Activated T-cell treated with anti-CD3 and anti-CD28 coated beads, Interleukin-2, amount 50 U/mL, for 24 hours (primary cell): ENCODE data around the gene TMEM196.

Experiments used
- DNase-seq: peaks from one replicate; pipeline ENCODE4 v3.0.0-alpha.2; 2020
- H3K27ac Mint-ChIP-seq: 2 replicates; pipeline ENCODE4 v1.8.0; 2020; ENCODE audit warnings: mild to moderate bottlenecking, mixed read lengths
- H3K27me3 Mint-ChIP-seq: 2 replicates; pipeline ENCODE4 v1.8.0; 2020; ENCODE audit warnings: mixed read lengths
- H3K36me3 Mint-ChIP-seq: 2 replicates; pipeline ENCODE4 v1.8.0; 2020; ENCODE audit warnings: low read depth, mixed read lengths
- H3K4me1 Mint-ChIP-seq: 2 replicates; pipeline ENCODE4 v1.8.0; 2020; ENCODE audit warnings: low read depth, mixed read lengths
- H3K4me3 Mint-ChIP-seq: 2 replicates; pipeline ENCODE4 v1.8.0; 2020; ENCODE audit warnings: mild to moderate bottlenecking, moderate library complexity, mixed read lengths
- H3K9me3 Mint-ChIP-seq: 2 replicates; pipeline ENCODE4 v1.8.0; 2020; ENCODE audit warnings: mixed read lengths

The TMEM196 gene

DNA sequence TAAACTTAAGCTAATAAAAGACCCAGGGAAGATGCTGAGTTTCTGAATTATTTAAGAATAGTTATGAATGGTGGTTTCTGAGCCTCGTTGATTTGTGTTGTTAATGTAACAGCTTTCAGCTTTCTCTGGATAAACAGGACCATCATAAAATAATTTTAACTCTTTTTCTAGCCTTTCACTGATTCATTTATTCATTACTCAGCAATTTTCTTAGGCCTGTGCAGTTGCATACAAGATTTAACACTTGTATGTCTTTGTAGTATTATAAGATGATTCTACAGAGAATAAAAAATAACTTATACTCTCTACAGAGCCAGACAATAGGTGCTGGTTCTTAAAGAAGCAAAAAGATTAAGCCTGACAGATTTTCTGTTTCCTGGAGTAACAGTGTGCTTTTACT, 29.3 kb downstream of the TMEM196 start:
- Mint-ChIP-seq H3K4me3 (no peak overlapping the region), H3K27ac (no peak overlapping the region), H3K9me3 (no peaks in the 10 kb centered on the region), H3K4me1 (no peaks in the 10 kb centered on the region), H3K27me3 (peaks cover 11% of the 10 kb centered on the region), H3K36me3 (no peaks in the 10 kb centered on the region)
- no peak for DNase-seq

- DNase-seq = no peak
- Mint-ChIP-seq H3K4me3 (no peak overlapping the region), H3K27ac (no peak overlapping the region), H3K27me3 (peaks cover 27% of the 10 kb centered on the region), H3K4me1 (no peaks in the 10 kb centered on the region), H3K9me3 (no peaks in the 10 kb centered on the region), H3K36me3 (no peaks in the 10 kb centered on the region)
Observed at GRCh38 chr7:19728716-19729115, 44.7 kb downstream of the TMEM196 start.

DNA sequence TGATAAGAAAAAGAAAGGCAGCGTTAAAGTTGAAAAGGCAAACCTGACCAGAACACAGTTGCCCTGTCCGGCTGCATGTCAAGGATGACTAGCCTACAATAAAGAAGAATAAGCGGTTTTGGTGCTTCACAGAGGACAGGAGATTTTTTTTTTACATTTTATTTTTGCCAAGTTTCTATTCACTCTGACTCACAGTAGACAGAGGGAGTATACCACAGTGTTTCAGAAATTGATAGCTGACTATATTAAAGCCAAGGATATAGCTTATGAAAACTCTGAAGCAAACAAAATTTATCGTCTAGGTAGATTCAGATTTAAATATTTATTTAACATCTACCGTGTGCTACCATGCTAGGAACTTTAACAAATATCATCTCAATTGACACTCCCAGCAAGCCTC, 47.6 kb downstream of the TMEM196 start:
- H3K9me3 Mint-ChIP-seq = no peaks in the 10 kb centered on the region
- DNase-seq = no peak
- no peak overlapping the region for H3K27ac Mint-ChIP-seq
- H3K36me3 Mint-ChIP-seq = no peaks in the 10 kb centered on the region
- peaks cover 21% of the 10 kb centered on the region for H3K27me3 Mint-ChIP-seq
- H3K4me3 Mint-ChIP-seq = no peak overlapping the region
- H3K4me1 Mint-ChIP-seq = no peaks in the 10 kb centered on the region

DNA sequence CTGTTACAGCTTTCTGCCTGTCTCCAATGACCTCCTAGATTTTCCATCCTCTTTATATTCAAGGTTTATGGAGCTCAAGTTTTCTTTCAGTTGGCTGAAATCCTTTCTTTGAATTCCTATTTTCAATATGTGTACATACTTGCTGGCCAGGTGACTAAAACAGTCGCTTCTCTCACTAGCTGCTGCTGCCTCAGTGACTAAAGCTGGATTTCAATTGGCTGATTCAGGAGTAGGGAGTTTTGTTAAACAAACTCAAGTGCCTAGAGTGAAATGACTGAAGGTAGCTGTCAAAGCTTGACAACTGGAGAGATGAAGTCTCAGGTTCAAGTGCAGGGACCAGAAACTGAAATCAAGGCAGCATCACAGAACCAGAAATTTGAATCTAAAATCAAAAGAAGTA, 57.9 kb downstream of the TMEM196 start:
- no peak for DNase-seq
- no peaks in the 10 kb centered on the region for H3K4me1 Mint-ChIP-seq
- H3K27ac Mint-ChIP-seq = no peak overlapping the region
- no peaks in the 10 kb centered on the region for H3K36me3 Mint-ChIP-seq
- H3K9me3 Mint-ChIP-seq = no peaks in the 10 kb centered on the region
- peaks cover 4% of the 10 kb centered on the region for H3K27me3 Mint-ChIP-seq
- H3K4me3 Mint-ChIP-seq = no peak overlapping the region

DNA sequence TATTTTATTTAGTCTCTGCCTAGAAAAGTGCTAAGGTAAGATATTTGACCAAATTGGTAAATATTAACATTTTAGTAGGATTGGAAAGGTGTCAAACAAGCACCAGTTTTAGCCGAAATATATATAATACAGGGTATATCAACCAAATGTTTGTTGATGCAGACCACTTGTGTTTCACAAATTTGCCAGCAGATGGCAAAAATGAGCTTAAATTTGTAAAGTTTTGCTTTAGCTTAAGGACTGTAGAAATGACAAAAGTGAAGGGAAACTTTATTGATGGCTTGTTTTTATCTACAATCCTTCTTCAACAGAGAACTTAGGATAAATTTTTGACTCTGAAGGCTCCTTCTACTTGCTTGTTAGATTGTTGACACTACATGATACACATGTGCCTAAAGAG, 59.7 kb downstream of the TMEM196 start:
- Mint-ChIP-seq H3K27ac (no peak overlapping the region), H3K4me1 (peaks cover 12% of the 10 kb centered on the region), H3K27me3 (no peaks in the 10 kb centered on the region), H3K36me3 (peaks cover 2% of the 10 kb centered on the region), H3K4me3 (no peak overlapping the region), H3K9me3 (no peaks in the 10 kb centered on the region)
- DNase-seq = no peak

DNA sequence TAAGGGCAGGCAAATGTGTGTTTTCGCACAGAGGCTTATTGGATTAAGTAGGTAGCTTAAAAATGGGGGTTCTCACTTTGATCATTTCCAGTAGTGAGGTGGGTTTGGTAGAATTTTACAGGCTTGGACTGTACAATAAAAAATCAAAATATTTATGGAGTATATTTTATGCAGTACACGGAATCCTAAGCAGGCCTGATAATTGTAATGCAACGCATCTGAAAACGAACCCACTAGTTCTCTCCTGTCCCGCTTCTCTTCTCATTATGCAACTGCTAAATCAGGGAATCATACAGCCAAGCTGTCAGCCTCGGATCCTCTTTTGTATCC, 64.2 kb downstream of the TMEM196 start:
- Mint-ChIP-seq H3K9me3 (no peaks in the 10 kb centered on the region), H3K27me3 (no peaks in the 10 kb centered on the region), H3K4me1 (peaks cover 47% of the 10 kb centered on the region), H3K36me3 (peaks cover 21% of the 10 kb centered on the region), H3K4me3 (peak overlapping the region; percentile 97), H3K27ac (peak overlapping the region; percentile 95)
- DNase-seq = no peak

DNA sequence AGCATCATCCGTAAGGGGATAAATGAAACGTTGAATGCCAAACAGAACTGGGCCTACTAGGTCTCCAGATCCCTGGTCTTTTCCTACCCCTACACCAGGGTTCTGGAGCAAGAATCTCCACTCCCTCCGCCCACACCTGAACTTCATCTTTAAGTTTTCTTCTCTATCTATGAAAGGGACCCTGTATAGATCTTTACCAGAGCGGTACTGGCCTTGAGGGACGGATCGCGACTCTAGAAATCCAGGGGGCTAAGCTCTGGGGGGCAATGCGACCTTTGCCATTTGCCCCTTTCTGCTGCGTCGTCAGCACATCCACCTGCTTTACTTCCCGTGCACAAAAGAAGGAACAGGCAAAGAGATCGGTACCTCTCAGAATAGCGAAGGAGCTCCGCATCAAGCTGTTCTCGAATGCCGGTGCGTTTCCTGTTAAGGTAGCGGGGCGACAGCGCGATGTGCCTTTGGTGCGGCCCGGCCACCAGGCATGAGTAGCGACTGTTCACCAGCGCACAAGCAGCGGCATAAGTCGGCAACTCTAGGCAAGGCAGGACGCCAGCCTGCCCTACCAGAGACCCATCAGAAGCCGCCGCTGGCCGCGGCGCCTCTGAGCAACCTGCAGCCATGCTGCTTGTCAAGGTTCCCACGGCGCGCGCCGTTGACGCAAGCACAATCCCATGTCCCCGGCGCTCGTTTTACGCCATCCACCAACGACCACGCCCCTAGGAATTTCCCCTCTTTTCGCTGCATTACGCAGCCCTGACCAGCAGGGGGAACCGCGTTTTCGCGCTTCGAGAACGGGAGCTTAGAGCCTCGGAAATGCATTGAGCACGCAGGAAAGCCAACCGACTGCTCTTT, 64.8 kb downstream of the TMEM196 start, which contains the start of gene POLR1F:
TSS of gene POLR1F (minus strand) at position 641 of the 852 bp plus-strand sequence. CDS start at position 620, 21 bp downstream.
- no peaks in the 10 kb centered on the region for H3K9me3 Mint-ChIP-seq
- no peaks in the 10 kb centered on the region for H3K27me3 Mint-ChIP-seq
- peaks cover 47% of the 10 kb centered on the region for H3K4me1 Mint-ChIP-seq
- peaks cover 27% of the 10 kb centered on the region for H3K36me3 Mint-ChIP-seq
- peak within 1 kb of the TSS; percentile 97 for H3K4me3 Mint-ChIP-seq
- peak; percentile 98 for DNase-seq
- H3K27ac Mint-ChIP-seq = peak within 1 kb of the TSS; percentile 95

DNA sequence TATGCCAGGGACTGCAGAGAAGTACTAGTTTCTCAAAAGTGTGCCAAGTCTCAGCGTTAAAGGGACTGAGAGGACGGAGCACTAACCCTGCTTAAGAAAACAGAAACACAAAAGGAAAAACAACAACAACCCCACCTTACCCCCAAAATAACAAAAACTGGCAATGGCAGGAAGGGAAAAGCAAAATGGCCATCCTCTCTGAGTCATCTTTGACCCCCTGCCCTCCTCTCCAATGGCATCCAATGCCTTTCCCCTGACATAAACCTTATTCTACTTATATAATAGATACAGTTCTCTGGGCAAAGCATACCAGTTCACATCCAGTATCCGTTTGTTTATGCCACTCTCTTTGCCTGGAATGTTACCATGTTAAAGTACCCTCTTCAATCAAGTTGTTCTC, 66.2 kb downstream of the TMEM196 start:
- peaks cover 41% of the 10 kb centered on the region for H3K36me3 Mint-ChIP-seq
- H3K9me3 Mint-ChIP-seq = no peaks in the 10 kb centered on the region
- H3K4me3 Mint-ChIP-seq = peak overlapping the region; percentile 97
- peaks cover 47% of the 10 kb centered on the region for H3K4me1 Mint-ChIP-seq
- H3K27ac Mint-ChIP-seq = peak overlapping the region; percentile 95
- DNase-seq = no peak
- no peaks in the 10 kb centered on the region for H3K27me3 Mint-ChIP-seq

GRCh38 chr7:19705663-19706062, 67.8 kb downstream of the TMEM196 start:
- H3K36me3 Mint-ChIP-seq = peaks cover 55% of the 10 kb centered on the region
- no peak for DNase-seq
- no peaks in the 10 kb centered on the region for H3K9me3 Mint-ChIP-seq
- no peak overlapping the region for H3K4me3 Mint-ChIP-seq
- H3K4me1 Mint-ChIP-seq = peaks cover 51% of the 10 kb centered on the region
- H3K27ac Mint-ChIP-seq = no peak overlapping the region
- no peaks in the 10 kb centered on the region for H3K27me3 Mint-ChIP-seq

GRCh38 chr7:19701471-19701870, 71.9 kb downstream of the TMEM196 start:
- Mint-ChIP-seq H3K4me3 (no peak overlapping the region), H3K9me3 (no peaks in the 10 kb centered on the region), H3K4me1 (peaks cover 23% of the 10 kb centered on the region), H3K27me3 (no peaks in the 10 kb centered on the region), H3K36me3 (peaks cover 78% of the 10 kb centered on the region), H3K27ac (no peak overlapping the region)
- DNase-seq = no peak

DNA sequence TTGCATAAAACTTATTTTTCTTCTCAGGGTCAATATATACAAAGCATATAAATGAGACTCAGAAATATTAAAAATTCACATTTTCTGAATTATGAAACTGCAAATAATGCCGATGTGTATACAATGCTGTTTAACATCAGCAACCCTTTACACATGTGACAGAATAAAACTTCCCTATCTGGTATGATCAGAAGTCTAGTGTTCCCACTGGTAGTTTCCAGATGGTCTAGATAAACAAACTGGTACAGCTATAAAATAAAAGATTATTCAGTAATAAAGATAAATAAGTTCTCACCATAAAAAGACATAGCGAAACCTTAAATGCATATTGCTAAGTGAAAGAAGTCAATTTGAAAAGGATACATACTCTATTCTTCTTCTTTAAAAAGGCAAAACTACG, 72.5 kb downstream of the TMEM196 start:
- Mint-ChIP-seq H3K9me3 (no peaks in the 10 kb centered on the region), H3K36me3 (peaks cover 82% of the 10 kb centered on the region), H3K4me3 (no peak overlapping the region), H3K27me3 (no peaks in the 10 kb centered on the region), H3K27ac (no peak overlapping the region), H3K4me1 (peaks cover 17% of the 10 kb centered on the region)
- DNase-seq = no peak

DNA sequence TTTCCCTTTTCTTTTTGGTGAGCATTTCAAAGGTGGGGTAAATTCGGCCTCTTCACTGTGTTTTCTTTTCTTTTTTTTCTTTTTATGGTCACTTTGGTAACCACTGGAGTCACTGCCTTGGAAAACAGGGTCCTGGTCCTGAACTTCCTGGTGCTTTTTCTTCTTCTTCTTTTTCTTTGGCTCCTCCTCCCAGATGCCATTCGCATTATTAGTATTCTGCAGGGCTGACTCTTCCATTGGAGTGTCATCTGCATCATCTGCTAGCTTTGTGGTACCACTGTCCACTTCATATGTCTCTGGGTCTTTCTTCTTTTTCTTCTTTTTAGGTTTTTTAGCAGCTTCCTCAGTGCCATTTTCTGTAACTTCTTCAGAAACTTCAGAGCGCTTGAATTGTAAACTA, 75.1 kb downstream of the TMEM196 start:
- Mint-ChIP-seq H3K27me3 (no peaks in the 10 kb centered on the region), H3K4me1 (peaks cover 5% of the 10 kb centered on the region), H3K9me3 (no peaks in the 10 kb centered on the region), H3K4me3 (no peak overlapping the region), H3K36me3 (peaks cover 66% of the 10 kb centered on the region), H3K27ac (no peak overlapping the region)
- no peak for DNase-seq

DNA sequence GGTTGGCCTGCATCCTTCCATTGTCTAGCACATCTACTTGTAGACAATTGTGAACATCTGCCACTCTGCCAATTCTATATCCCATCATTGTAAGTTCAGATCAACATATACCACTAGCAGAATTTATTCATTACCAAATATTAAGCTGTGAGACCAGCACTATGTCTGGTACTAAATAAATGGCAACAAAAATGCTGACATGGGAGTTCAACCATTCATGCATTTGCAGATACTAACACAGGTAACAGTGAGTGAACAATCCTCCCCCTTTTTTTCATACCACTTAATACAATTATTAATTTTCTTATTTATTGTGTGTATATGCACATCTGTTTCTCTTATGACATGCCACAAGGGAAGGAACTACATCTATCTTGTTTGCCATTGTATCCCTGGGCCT, 76.5 kb downstream of the TMEM196 start:
- no peak for DNase-seq
- no peaks in the 10 kb centered on the region for H3K9me3 Mint-ChIP-seq
- H3K27ac Mint-ChIP-seq = no peak overlapping the region
- peaks cover 52% of the 10 kb centered on the region for H3K36me3 Mint-ChIP-seq
- peaks cover 4% of the 10 kb centered on the region for H3K4me1 Mint-ChIP-seq
- H3K4me3 Mint-ChIP-seq = no peak overlapping the region
- no peaks in the 10 kb centered on the region for H3K27me3 Mint-ChIP-seq

- Mint-ChIP-seq H3K4me3 (no peak overlapping the region), H3K4me1 (no peaks in the 10 kb centered on the region), H3K36me3 (peaks cover 13% of the 10 kb centered on the region), H3K27me3 (no peaks in the 10 kb centered on the region), H3K9me3 (peaks cover 2% of the 10 kb centered on the region), H3K27ac (no peak overlapping the region)
- no peak for DNase-seq
Observed at GRCh38 chr7:19692111-19692828, 81.1 kb downstream of the TMEM196 start.

- H3K4me1 Mint-ChIP-seq = no peaks in the 10 kb centered on the region
- H3K4me3 Mint-ChIP-seq = no peak overlapping the region
- H3K27ac Mint-ChIP-seq = no peak overlapping the region
- peaks cover 1% of the 10 kb centered on the region for H3K36me3 Mint-ChIP-seq
- no peaks in the 10 kb centered on the region for H3K27me3 Mint-ChIP-seq
- peaks cover 2% of the 10 kb centered on the region for H3K9me3 Mint-ChIP-seq
- no peak for DNase-seq
Observed at GRCh38 chr7:19690736-19691135, 82.7 kb downstream of the TMEM196 start.
